ENCODE measurements around the gene MRTFA. TPM values are rescaled to one million over a fixed set of nuclear protein-coding genes. Genes with fewer than 3 reads are reported as not detected.
A peak's percentile ranks its signal among the peaks of the same experiment; 100 is the strongest.

The MRTFA gene
- total RNA-seq, 1 donor: 34.0 TPM

GRCh38 chr22:40415531-40416266 is 220.8 kb downstream of the MRTFA start:
- Histone ChIP-seq H3K4me3 (ENCODE audit: insufficient read depth, low read length) (no peak overlapping the region), H3K36me3 (ENCODE audit: insufficient read depth, low read length) (peaks cover 48% of the 10 kb centered on the region), H3K27ac (ENCODE audit: low read depth, low read length) (no peak overlapping the region), H3K9me3 (ENCODE audit: low read depth, low read length) (no peaks in the 10 kb centered on the region), H3K4me1 (ENCODE audit: insufficient read depth, low read length) (no peaks in the 10 kb centered on the region), H3K27me3 (ENCODE audit: insufficient read depth, low read length) (no peaks in the 10 kb centered on the region), H3K4me2 (ENCODE audit: insufficient read depth, low read length) (no peak overlapping the region), H2AFZ (ENCODE audit: low read length) (no peak overlapping the region), H4K20me1 (ENCODE audit: insufficient read depth, low read length) (peaks cover 9% of the 10 kb centered on the region), H3K79me2 (ENCODE audit: insufficient read depth, low read length) (no peaks in the 10 kb centered on the region)
- no peak for TF ChIP-seq CTCF (IDR thresholded peaks at IDR 0.05; ENCODE audit: extremely low read depth, low read depth, low read length)
- DNase-seq (ENCODE audit: insufficient read length, low spot score, missing footprints): peak; percentile 86

GRCh38 chr22:40414838-40415505 is 221.5 kb downstream of the MRTFA start:
- no peaks in the 10 kb centered on the region for H3K79me2 ChIP-seq (ENCODE audit: insufficient read depth, low read length)
- H3K9me3 ChIP-seq (ENCODE audit: low read depth, low read length): no peaks in the 10 kb centered on the region
- no peak overlapping the region for H3K4me3 ChIP-seq (ENCODE audit: insufficient read depth, low read length)
- no peak overlapping the region for H3K4me2 ChIP-seq (ENCODE audit: insufficient read depth, low read length)
- DNase-seq (ENCODE audit: insufficient read length, low spot score, missing footprints): peak; percentile 87
- H4K20me1 ChIP-seq (ENCODE audit: insufficient read depth, low read length): peaks cover 9% of the 10 kb centered on the region
- no peaks in the 10 kb centered on the region for H3K4me1 ChIP-seq (ENCODE audit: insufficient read depth, low read length)
- H2AFZ ChIP-seq (ENCODE audit: low read length): no peak overlapping the region
- H3K27me3 ChIP-seq (ENCODE audit: insufficient read depth, low read length): no peaks in the 10 kb centered on the region
- no peak for TF ChIP-seq CTCF (IDR thresholded peaks at IDR 0.05; ENCODE audit: extremely low read depth, low read depth, low read length)
- H3K27ac ChIP-seq (ENCODE audit: low read depth, low read length): no peak overlapping the region
- peaks cover 47% of the 10 kb centered on the region for H3K36me3 ChIP-seq (ENCODE audit: insufficient read depth, low read length)

GRCh38 chr22:40414311-40414710 is 222.2 kb downstream of the MRTFA start:
- Histone ChIP-seq H3K4me3 (ENCODE audit: insufficient read depth, low read length) (no peak overlapping the region), H3K79me2 (ENCODE audit: insufficient read depth, low read length) (no peaks in the 10 kb centered on the region), H3K27ac (ENCODE audit: low read depth, low read length) (no peak overlapping the region), H2AFZ (ENCODE audit: low read length) (no peak overlapping the region), H3K4me1 (ENCODE audit: insufficient read depth, low read length) (no peaks in the 10 kb centered on the region), H3K9me3 (ENCODE audit: low read depth, low read length) (no peaks in the 10 kb centered on the region), H3K27me3 (ENCODE audit: insufficient read depth, low read length) (no peaks in the 10 kb centered on the region), H3K36me3 (ENCODE audit: insufficient read depth, low read length) (peaks cover 47% of the 10 kb centered on the region), H3K4me2 (ENCODE audit: insufficient read depth, low read length) (no peak overlapping the region), H4K20me1 (ENCODE audit: insufficient read depth, low read length) (peaks cover 9% of the 10 kb centered on the region)
- no peak for TF ChIP-seq CTCF (IDR thresholded peaks at IDR 0.05; ENCODE audit: extremely low read depth, low read depth, low read length)
- DNase-seq (ENCODE audit: insufficient read length, low spot score, missing footprints): peak; percentile 73

- Histone ChIP-seq H3K4me2 (ENCODE audit: insufficient read depth, low read length) (no peak overlapping the region), H3K27me3 (ENCODE audit: insufficient read depth, low read length) (no peaks in the 10 kb centered on the region), H3K79me2 (ENCODE audit: insufficient read depth, low read length) (no peaks in the 10 kb centered on the region), H2AFZ (ENCODE audit: low read length) (no peak overlapping the region), H3K9me3 (ENCODE audit: low read depth, low read length) (no peaks in the 10 kb centered on the region), H3K27ac (ENCODE audit: low read depth, low read length) (no peak overlapping the region), H3K36me3 (ENCODE audit: insufficient read depth, low read length) (peaks cover 50% of the 10 kb centered on the region), H3K4me3 (ENCODE audit: insufficient read depth, low read length) (no peak overlapping the region), H4K20me1 (ENCODE audit: insufficient read depth, low read length) (peaks cover 9% of the 10 kb centered on the region), H3K4me1 (ENCODE audit: insufficient read depth, low read length) (no peaks in the 10 kb centered on the region)
- TF ChIP-seq CTCF (IDR thresholded peaks at IDR 0.05; ENCODE audit: extremely low read depth, low read depth, low read length): no peak
- DNase-seq (ENCODE audit: insufficient read length, low spot score, missing footprints): peak; percentile 39
Measured at GRCh38 chr22:40413873-40414272, 222.6 kb downstream of the MRTFA start.

Measured in osteoblast (primary cell).